Tongue (tissue), 2 donors: Measurements from ENCODE around the gene MARCHF3. TPM values are rescaled to one million over a fixed set of nuclear protein-coding genes. Genes with fewer than 3 reads are reported as not detected.
"Not testable (repeated sequence)": the region's sequence is repeated elsewhere in the genome, so short reads cannot be mapped to it uniquely, and the experiment has no call there.

ENCODE experiments used
- DNase-seq: peaks from one replicate; pipeline ENCODE4 v3.0.0-alpha.2; 2015
- total RNA-seq: library from RNA; depleted of rRNA; stranded (reverse); fragments of >200 nt; gene quantifications from one replicate; pipeline ENCODE4 v1.2.3, GENCODE V29; 2014

The MARCHF3 gene
- total RNA-seq, 1 donor from 2014 or later: 5.1 TPM

GRCh38 chr5:127011961-127012644 lies 18.3 kb downstream of the MARCHF3 start:
- no peak for DNase-seq

- no peak for DNase-seq
Observed at GRCh38 chr5:127011153-127011552, 19.2 kb downstream of the MARCHF3 start.

GRCh38 chr5:127010362-127010761 lies 20.0 kb downstream of the MARCHF3 start:
- no peak for DNase-seq

GRCh38 chr5:127009784-127010183 lies 20.6 kb downstream of the MARCHF3 start:
- DNase-seq: no peak

GRCh38 chr5:127008300-127008975 lies 21.9 kb downstream of the MARCHF3 start:
- DNase-seq: no peak

- no peak for DNase-seq
Observed at GRCh38 chr5:127007522-127007921, 22.8 kb downstream of the MARCHF3 start.

- peak; percentile 68 for DNase-seq
Observed at GRCh38 chr5:127006744-127007143, 23.6 kb downstream of the MARCHF3 start.

GRCh38 chr5:127005282-127005681 lies 25.1 kb downstream of the MARCHF3 start:
- not testable (repeated sequence) for DNase-seq

GRCh38 chr5:127004721-127005120 lies 25.6 kb downstream of the MARCHF3 start:
- peak; percentile 50 for DNase-seq

- DNase-seq: no peak
Observed at GRCh38 chr5:127003798-127004495, 26.4 kb downstream of the MARCHF3 start.

- peak; percentile 34 for DNase-seq
Observed at GRCh38 chr5:127002390-127002789, 28.0 kb downstream of the MARCHF3 start.

- DNase-seq: peak; percentile 91
Observed at GRCh38 chr5:127001621-127002296, 28.6 kb downstream of the MARCHF3 start.

- no peak for DNase-seq
Observed at GRCh38 chr5:126998895-126999570, 31.3 kb downstream of the MARCHF3 start.

- peak; percentile 93 for DNase-seq
Observed at GRCh38 chr5:126998201-126998631, 32.1 kb downstream of the MARCHF3 start.

- no peak for DNase-seq
Observed at GRCh38 chr5:126995689-126996088, 34.7 kb downstream of the MARCHF3 start.

- DNase-seq: no peak
Observed at GRCh38 chr5:126995039-126995438, 35.3 kb downstream of the MARCHF3 start.

- DNase-seq: no peak
Observed at GRCh38 chr5:126994485-126994884, 35.9 kb downstream of the MARCHF3 start.

- no peak for DNase-seq
Observed at GRCh38 chr5:126988021-126988569, 42.3 kb downstream of the MARCHF3 start.

GRCh38 chr5:126987271-126987899 lies 43.0 kb downstream of the MARCHF3 start:
- no peak for DNase-seq

GRCh38 chr5:126984632-126985031 lies 45.7 kb downstream of the MARCHF3 start:
- no peak for DNase-seq

- DNase-seq: no peak
Observed at GRCh38 chr5:126983874-126984266, 46.5 kb downstream of the MARCHF3 start.
